ENCODE results near the gene CTNNA3. TPM values are rescaled to one million over a fixed set of nuclear protein-coding genes. Genes with fewer than 3 reads are reported as not detected.

CTNNA3 gene
- total and polyA plus RNA-seq, 7 donors: under 0.01 to 4.6 (median 2.4) TPM; not detected in 1

- no peaks in the 10 kb centered on the region for H3K4me1 ChIP-seq
- H3K36me3 ChIP-seq: no peaks in the 10 kb centered on the region
- H3K4me3 ChIP-seq: no peak overlapping the region
- intact Hi-C loops (cut with DNase I): no loop called here
- no peak for DNase-seq
- H3K9me3 ChIP-seq: no peaks in the 10 kb centered on the region
- no peaks in the 10 kb centered on the region for H3K27me3 ChIP-seq
- no peak for TF ChIP-seq EP300 (IDR thresholded peaks at IDR 0.05)
- TF ChIP-seq, protein P1, sequence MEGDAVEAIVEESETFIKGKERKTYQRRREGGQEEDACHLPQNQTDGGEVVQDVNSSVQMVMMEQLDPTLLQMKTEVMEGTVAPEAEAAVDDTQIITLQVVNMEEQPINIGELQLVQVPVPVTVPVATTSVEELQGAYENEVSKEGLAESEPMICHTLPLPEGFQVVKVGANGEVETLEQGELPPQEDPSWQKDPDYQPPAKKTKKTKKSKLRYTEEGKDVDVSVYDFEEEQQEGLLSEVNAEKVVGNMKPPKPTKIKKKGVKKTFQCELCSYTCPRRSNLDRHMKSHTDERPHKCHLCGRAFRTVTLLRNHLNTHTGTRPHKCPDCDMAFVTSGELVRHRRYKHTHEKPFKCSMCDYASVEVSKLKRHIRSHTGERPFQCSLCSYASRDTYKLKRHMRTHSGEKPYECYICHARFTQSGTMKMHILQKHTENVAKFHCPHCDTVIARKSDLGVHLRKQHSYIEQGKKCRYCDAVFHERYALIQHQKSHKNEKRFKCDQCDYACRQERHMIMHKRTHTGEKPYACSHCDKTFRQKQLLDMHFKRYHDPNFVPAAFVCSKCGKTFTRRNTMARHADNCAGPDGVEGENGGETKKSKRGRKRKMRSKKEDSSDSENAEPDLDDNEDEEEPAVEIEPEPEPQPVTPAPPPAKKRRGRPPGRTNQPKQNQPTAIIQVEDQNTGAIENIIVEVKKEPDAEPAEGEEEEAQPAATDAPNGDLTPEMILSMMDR (IDR thresholded peaks at IDR 0.05): no peak
- no peak for TF ChIP-seq POLR2A (IDR thresholded peaks at IDR 0.05)
- no peak for TF ChIP-seq POLR2AphosphoS5 (IDR thresholded peaks at IDR 0.05)
- 48 to 73% methylated on average over 2 of the region's 2 CpGs for WGBS, 2 donors
- H3K27ac ChIP-seq: no peak overlapping the region
Measured at GRCh38 chr10:66892871-66893270, 803.1 kb downstream of the CTNNA3 start.

DNA sequence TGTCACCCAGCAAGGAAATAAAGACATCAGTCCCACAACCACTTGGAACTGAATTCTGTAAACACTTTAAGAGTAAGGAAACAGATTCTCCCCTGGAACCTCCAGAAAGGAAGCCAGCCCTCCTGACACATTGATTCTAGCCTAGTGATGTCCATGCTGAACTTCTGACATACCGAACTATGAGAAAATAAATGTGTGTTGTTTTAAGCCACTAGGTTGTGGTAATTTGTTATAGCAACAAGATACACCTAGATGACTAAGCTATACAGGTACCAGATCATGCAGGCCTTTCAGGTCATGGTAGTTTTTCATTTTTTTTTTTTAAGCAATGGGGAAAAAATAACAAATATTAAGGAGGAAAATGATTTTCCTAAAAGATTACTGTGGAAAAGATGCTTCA is 807.8 kb downstream of the CTNNA3 start:
- intact Hi-C loops (cut with DNase I): no loop called here
- DNase-seq: no peak
- Histone ChIP-seq H3K27ac (no peak overlapping the region), H3K4me3 (no peak overlapping the region), H3K9me3 (no peaks in the 10 kb centered on the region), H3K27me3 (no peaks in the 10 kb centered on the region), H3K36me3 (no peaks in the 10 kb centered on the region), H3K4me1 (no peaks in the 10 kb centered on the region)
- no peak for TF ChIP-seq POLR2AphosphoS5 (IDR thresholded peaks at IDR 0.05)
- no peak for TF ChIP-seq POLR2A (IDR thresholded peaks at IDR 0.05)
- TF ChIP-seq EP300 (IDR thresholded peaks at IDR 0.05): no peak
- TF ChIP-seq, protein P1 (IDR thresholded peaks at IDR 0.05): no peak
- WGBS, 2 donors: 73 to 82% methylated on average over 1 of the region's 1 CpG

GRCh38 chr10:66886848-66887247 is 809.1 kb downstream of the CTNNA3 start:
- intact Hi-C loops (cut with DNase I): no loop called here
- no peaks in the 10 kb centered on the region for H3K4me1 ChIP-seq
- H3K36me3 ChIP-seq: no peaks in the 10 kb centered on the region
- TF ChIP-seq EP300 (IDR thresholded peaks at IDR 0.05) (no peak), POLR2AphosphoS5 (IDR thresholded peaks at IDR 0.05) (no peak), POLR2A (IDR thresholded peaks at IDR 0.05) (no peak)
- TF ChIP-seq, protein P1 (IDR thresholded peaks at IDR 0.05): no peak
- H3K27me3 ChIP-seq: no peaks in the 10 kb centered on the region
- no peak for DNase-seq
- no peaks in the 10 kb centered on the region for H3K9me3 ChIP-seq
- H3K27ac ChIP-seq: no peak overlapping the region
- no peak overlapping the region for H3K4me3 ChIP-seq

DNA sequence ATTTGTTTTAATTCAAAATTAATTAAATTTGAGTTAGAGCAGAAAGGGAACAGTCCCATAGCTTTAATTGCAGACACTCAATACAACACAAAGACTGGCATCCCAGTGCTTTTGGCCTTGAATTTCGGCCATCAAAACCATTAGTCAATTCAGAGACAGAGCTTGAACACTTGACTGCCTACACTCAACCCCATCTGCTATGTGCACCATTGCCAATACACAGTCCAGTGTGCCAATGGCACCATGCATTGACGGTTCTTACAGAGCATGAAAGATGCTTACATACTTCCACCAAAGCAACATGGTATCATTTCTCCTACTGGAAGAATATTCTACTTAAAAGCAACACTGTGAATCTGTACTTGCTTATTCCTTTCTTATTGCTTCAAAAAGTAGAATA is 813.7 kb downstream of the CTNNA3 start:
- Histone ChIP-seq H3K27me3 (no peaks in the 10 kb centered on the region), H3K27ac (no peak overlapping the region), H3K4me1 (no peaks in the 10 kb centered on the region), H3K9me3 (no peaks in the 10 kb centered on the region), H3K4me3 (no peak overlapping the region), H3K36me3 (no peaks in the 10 kb centered on the region)
- TF ChIP-seq EP300 (IDR thresholded peaks at IDR 0.05) (no peak), POLR2A (IDR thresholded peaks at IDR 0.05) (no peak), POLR2AphosphoS5 (IDR thresholded peaks at IDR 0.05) (no peak)
- TF ChIP-seq, protein P1 (IDR thresholded peaks at IDR 0.05): no peak
- DNase-seq: no peak
- intact Hi-C loops (cut with DNase I): no loop called here
- 84 to 89% methylated on average over 2 of the region's 2 CpGs for WGBS, 2 donors

- Histone ChIP-seq H3K36me3 (no peaks in the 10 kb centered on the region), H3K9me3 (no peaks in the 10 kb centered on the region), H3K27me3 (no peaks in the 10 kb centered on the region), H3K27ac (no peak overlapping the region), H3K4me3 (no peak overlapping the region), H3K4me1 (no peaks in the 10 kb centered on the region)
- 82 to 85% methylated on average over 3 of the region's 3 CpGs for WGBS, 2 donors
- intact Hi-C loops (cut with DNase I): no loop called here
- TF ChIP-seq POLR2A (IDR thresholded peaks at IDR 0.05): no peak
- TF ChIP-seq, protein P1 (IDR thresholded peaks at IDR 0.05): no peak
- TF ChIP-seq POLR2AphosphoS5 (IDR thresholded peaks at IDR 0.05): no peak
- TF ChIP-seq EP300 (IDR thresholded peaks at IDR 0.05): no peak
- DNase-seq: no peak
Measured at GRCh38 chr10:66881814-66882213, 814.2 kb downstream of the CTNNA3 start.
